Transverse colon (tissue), 4 donors: Measurements from ENCODE around the gene GMDS.

ENCODE experiments used
- EP300 ChIP-seq: sonication (generic); formaldehyde crosslinking; IDR thresholded peaks from one replicate; pipeline ENCODE4 v1.6.1; 2017; ENCODE audit warnings: antibody characterized with exemption, low read depth
- POLR2A ChIP-seq: fragments of 450-650 bp; IDR thresholded peaks from one replicate; pipeline ENCODE4 v1.6.1; 2016; ENCODE audit warnings: antibody characterized with exemption, mild to moderate bottlenecking, moderate library complexity
- POLR2AphosphoS5 ChIP-seq, 3 donors: sonication (generic); formaldehyde crosslinking; IDR thresholded peaks; one replicate each; pipeline ENCODE4 v1.6.1; 2016; ENCODE audit warnings: antibody characterized with exemption in 3 of 3
- TF ChIP-seq, protein P1 (sequence below), 5 experiments: fragments of 200-600 bp in 3 of 5; fragments of 450-650 bp in 2 of 5; sonication (generic) in 3 of 5; IDR thresholded peaks; 1 replicate in 2 of 5; 2 replicates in 3 of 5; pipeline ENCODE4 v1.5.1; 2016 to 2017; ENCODE audit warnings: antibody characterized with exemption in 5 of 5, inconsistent platforms in 3 of 5, mild to moderate bottlenecking in 2 of 5, moderate library complexity in 1 of 5

DNA sequence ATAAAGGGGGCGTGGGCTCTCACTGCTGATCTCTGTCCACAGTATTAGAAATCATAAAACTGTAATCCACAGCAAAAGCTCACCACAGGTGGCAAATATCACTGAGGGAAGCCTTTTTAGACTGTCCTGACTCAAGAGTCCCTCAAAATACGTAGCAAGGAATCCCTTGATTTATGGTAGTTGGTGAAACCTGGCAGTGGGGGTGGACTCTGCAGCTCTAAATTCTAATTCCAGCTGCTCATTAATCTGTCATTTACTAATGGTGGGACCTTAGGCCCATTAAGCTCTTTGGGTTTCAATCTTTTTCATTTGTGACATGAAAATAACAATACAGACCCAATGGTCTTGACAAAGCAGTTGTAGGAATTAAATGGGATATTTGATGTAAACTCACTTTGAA, 32.3 kb downstream of the GMDS start:
- TF ChIP-seq, protein P1, sequence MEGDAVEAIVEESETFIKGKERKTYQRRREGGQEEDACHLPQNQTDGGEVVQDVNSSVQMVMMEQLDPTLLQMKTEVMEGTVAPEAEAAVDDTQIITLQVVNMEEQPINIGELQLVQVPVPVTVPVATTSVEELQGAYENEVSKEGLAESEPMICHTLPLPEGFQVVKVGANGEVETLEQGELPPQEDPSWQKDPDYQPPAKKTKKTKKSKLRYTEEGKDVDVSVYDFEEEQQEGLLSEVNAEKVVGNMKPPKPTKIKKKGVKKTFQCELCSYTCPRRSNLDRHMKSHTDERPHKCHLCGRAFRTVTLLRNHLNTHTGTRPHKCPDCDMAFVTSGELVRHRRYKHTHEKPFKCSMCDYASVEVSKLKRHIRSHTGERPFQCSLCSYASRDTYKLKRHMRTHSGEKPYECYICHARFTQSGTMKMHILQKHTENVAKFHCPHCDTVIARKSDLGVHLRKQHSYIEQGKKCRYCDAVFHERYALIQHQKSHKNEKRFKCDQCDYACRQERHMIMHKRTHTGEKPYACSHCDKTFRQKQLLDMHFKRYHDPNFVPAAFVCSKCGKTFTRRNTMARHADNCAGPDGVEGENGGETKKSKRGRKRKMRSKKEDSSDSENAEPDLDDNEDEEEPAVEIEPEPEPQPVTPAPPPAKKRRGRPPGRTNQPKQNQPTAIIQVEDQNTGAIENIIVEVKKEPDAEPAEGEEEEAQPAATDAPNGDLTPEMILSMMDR (IDR thresholded peaks at IDR 0.05), result no peak
- TF ChIP-seq POLR2AphosphoS5 (IDR thresholded peaks at IDR 0.05), result no peak
- no peak for TF ChIP-seq POLR2A
- no peak for TF ChIP-seq EP300
